Hepatocyte (in vitro differentiated cells): ENCODE data around the gene TRHDE. TPM values are rescaled to one million over a fixed set of nuclear protein-coding genes. Genes with fewer than 3 reads are reported as not detected.

ENCODE experiments used
- DNase-seq: peaks from one replicate; pipeline ENCODE4 v3.0.0-alpha.2; 2016; ENCODE audit warnings: low spot score
- H2AFZ ChIP-seq: fragments of 200-600 bp; sonication (generic); 2 replicates; pipeline ENCODE4 v1.6.0; 2016; ENCODE audit warnings: antibody characterized with exemption, mild to moderate bottlenecking
- H3K27ac ChIP-seq: fragments of 200-600 bp; sonication (generic); 2 replicates; pipeline ENCODE4 v1.5.1; 2016; ENCODE audit warnings: mild to moderate bottlenecking
- H3K27me3 ChIP-seq: fragments of 200-600 bp; sonication (generic); 2 replicates; pipeline ENCODE4 v1.6.1; 2016
- H3K36me3 ChIP-seq: fragments of 200-600 bp; sonication (generic); replicated peaks from 2 replicates; pipeline ENCODE4 v1.5.1; 2016; ENCODE audit warnings: low read depth; ENCODE audit not compliant: insufficient read depth
- H3K4me1 ChIP-seq: fragments of 200-600 bp; sonication (generic); 2 replicates; pipeline ENCODE4 v1.5.1; 2016; ENCODE audit warnings: mild to moderate bottlenecking, moderate library complexity; ENCODE audit not compliant: insufficient read depth
- H3K4me2 ChIP-seq: fragments of 200-600 bp; sonication (generic); 2 replicates; pipeline ENCODE4 v1.6.0; 2016
- H3K4me3 ChIP-seq: fragments of 200-600 bp; sonication (generic); 2 replicates; pipeline ENCODE4 v1.5.1; 2016; ENCODE audit warnings: mild to moderate bottlenecking
- H3K79me2 ChIP-seq: fragments of 200-600 bp; sonication (generic); 2 replicates; pipeline ENCODE4 v1.6.0; 2017; ENCODE audit warnings: mild to moderate bottlenecking
- H3K9me2 ChIP-seq: fragments of 200-600 bp; sonication (generic); replicated peaks from 2 replicates; pipeline ENCODE4 v1.6.0; 2017; ENCODE audit warnings: mild to moderate bottlenecking; ENCODE audit not compliant: insufficient read depth
- H3K9me3 ChIP-seq: fragments of 200-600 bp; sonication (generic); 2 replicates; pipeline ENCODE4 v1.5.1; 2016; ENCODE audit warnings: low read depth, mild to moderate bottlenecking
- H4K20me1 ChIP-seq: fragments of 200-600 bp; sonication (generic); 2 replicates; pipeline ENCODE4 v1.6.0; 2016; ENCODE audit warnings: mild to moderate bottlenecking; ENCODE audit not compliant: insufficient read depth, poor library complexity, severe bottlenecking
- EZH2 ChIP-seq: fragments of 200-600 bp; sonication (generic); IDR thresholded peaks from 2 replicates; pipeline ENCODE4 v1.6.1; 2016; ENCODE audit warnings: antibody characterized with exemption, mild to moderate bottlenecking, borderline replicate concordance
- EZH2phosphoT487 ChIP-seq: fragments of 200-600 bp; sonication (generic); IDR thresholded peaks from one replicate; pipeline ENCODE4 v1.6.1; 2018; ENCODE audit warnings: antibody characterized with exemption, mild to moderate bottlenecking, low read depth, moderate library complexity; ENCODE audit not compliant: unreplicated experiment, severe bottlenecking
- WGBS: methylation state at CpG from one replicate; pipeline ENCODE4 v1.1.6; 2016; ENCODE audit warnings: low lambda C conversion rate; ENCODE audit errors: missing lambda C conversion rate; 5-methylcytosine and 5-hydroxymethylcytosine counted together
- polyA plus RNA-seq: library from polyadenylated mRNA; unstranded; fragments of >200 nt; fragmentation: Nextera tagmentation; extraction: Ambion mirVana; gene quantifications from 2 replicates; pipeline ENCODE4 v1.2.1, GENCODE V29; 2016
- total RNA-seq: library from RNA; depleted of rRNA; stranded (reverse); fragments of >200 nt; gene quantifications from 2 replicates; pipeline ENCODE4 v1.2.3, GENCODE V29; 2014
- TF ChIP-seq, protein P1 (sequence below): fragments of 200-600 bp; sonication (generic); IDR thresholded peaks from 2 replicates; pipeline ENCODE4 v1.5.1; 2016; ENCODE audit warnings: antibody characterized with exemption, mild to moderate bottlenecking; ENCODE audit not compliant: poor library complexity

The TRHDE gene
- total and polyA plus RNA-seq, 2 experiments from 2014 or later = 1.3 to 5.0 TPM

DNA sequence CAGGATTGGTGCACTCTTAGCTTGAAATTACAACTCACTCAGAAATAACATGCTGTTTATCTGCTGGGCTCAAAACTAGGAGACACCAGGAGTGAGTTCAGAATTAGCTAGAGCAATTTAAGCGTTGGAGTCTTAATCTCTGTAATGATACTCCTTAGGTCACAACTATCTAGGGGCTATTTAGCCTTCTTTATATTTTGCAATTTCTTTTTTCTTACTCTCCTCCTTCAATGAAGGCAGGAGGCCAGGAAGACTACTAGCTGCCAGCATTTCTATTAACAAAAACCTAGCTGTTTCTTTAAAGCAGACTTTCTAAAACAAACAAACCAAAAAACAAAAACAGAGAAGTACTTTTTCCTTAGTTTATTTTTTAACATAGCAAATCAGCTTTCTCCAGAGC is 226.2 kb downstream of the TRHDE start:
- Histone ChIP-seq H3K4me3 (no peak overlapping the region), H2AFZ (no peak overlapping the region), H3K36me3 (no peaks in the 10 kb centered on the region), H4K20me1 (no peaks in the 10 kb centered on the region), H3K9me2 (no peaks in the 10 kb centered on the region), H3K27me3 (no peaks in the 10 kb centered on the region), H3K4me1 (no peaks in the 10 kb centered on the region), H3K27ac (no peak overlapping the region), H3K4me2 (no peak overlapping the region), H3K9me3 (no peaks in the 10 kb centered on the region), H3K79me2 (no peaks in the 10 kb centered on the region)
- WGBS = 80% methylated on average over 1 of the region's 1 CpG
- no peak for DNase-seq
- TF ChIP-seq EZH2phosphoT487 (no peak), EZH2 (no peak)
- TF ChIP-seq, protein P1, sequence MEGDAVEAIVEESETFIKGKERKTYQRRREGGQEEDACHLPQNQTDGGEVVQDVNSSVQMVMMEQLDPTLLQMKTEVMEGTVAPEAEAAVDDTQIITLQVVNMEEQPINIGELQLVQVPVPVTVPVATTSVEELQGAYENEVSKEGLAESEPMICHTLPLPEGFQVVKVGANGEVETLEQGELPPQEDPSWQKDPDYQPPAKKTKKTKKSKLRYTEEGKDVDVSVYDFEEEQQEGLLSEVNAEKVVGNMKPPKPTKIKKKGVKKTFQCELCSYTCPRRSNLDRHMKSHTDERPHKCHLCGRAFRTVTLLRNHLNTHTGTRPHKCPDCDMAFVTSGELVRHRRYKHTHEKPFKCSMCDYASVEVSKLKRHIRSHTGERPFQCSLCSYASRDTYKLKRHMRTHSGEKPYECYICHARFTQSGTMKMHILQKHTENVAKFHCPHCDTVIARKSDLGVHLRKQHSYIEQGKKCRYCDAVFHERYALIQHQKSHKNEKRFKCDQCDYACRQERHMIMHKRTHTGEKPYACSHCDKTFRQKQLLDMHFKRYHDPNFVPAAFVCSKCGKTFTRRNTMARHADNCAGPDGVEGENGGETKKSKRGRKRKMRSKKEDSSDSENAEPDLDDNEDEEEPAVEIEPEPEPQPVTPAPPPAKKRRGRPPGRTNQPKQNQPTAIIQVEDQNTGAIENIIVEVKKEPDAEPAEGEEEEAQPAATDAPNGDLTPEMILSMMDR = no peak

- no peak for TF ChIP-seq EZH2
- no peak for TF ChIP-seq EZH2phosphoT487
- TF ChIP-seq, protein P1 = no peak
- Histone ChIP-seq H2AFZ (no peak overlapping the region), H3K36me3 (no peaks in the 10 kb centered on the region), H4K20me1 (no peaks in the 10 kb centered on the region), H3K27ac (no peak overlapping the region), H3K79me2 (no peaks in the 10 kb centered on the region), H3K4me1 (no peaks in the 10 kb centered on the region), H3K4me3 (no peak overlapping the region), H3K4me2 (no peak overlapping the region), H3K27me3 (no peaks in the 10 kb centered on the region), H3K9me3 (no peaks in the 10 kb centered on the region), H3K9me2 (no peaks in the 10 kb centered on the region)
- WGBS = 90% methylated on average over 5 of the region's 5 CpGs
- DNase-seq = no peak
These were observed 227.1 kb downstream of the TRHDE start for GRCh38 chr12:72499244-72499643.

GRCh38 chr12:72502546-72502945 is 230.4 kb downstream of the TRHDE start:
- Histone ChIP-seq H3K79me2 (no peaks in the 10 kb centered on the region), H2AFZ (no peak overlapping the region), H3K27me3 (no peaks in the 10 kb centered on the region), H3K9me3 (no peaks in the 10 kb centered on the region), H3K4me2 (no peak overlapping the region), H3K4me3 (no peak overlapping the region), H4K20me1 (no peaks in the 10 kb centered on the region), H3K27ac (no peak overlapping the region), H3K36me3 (no peaks in the 10 kb centered on the region), H3K9me2 (no peaks in the 10 kb centered on the region), H3K4me1 (no peaks in the 10 kb centered on the region)
- WGBS = 89% methylated on average over 3 of the region's 3 CpGs
- TF ChIP-seq, protein P1 = no peak
- TF ChIP-seq EZH2phosphoT487 (no peak), EZH2 (no peak)
- no peak for DNase-seq

DNA sequence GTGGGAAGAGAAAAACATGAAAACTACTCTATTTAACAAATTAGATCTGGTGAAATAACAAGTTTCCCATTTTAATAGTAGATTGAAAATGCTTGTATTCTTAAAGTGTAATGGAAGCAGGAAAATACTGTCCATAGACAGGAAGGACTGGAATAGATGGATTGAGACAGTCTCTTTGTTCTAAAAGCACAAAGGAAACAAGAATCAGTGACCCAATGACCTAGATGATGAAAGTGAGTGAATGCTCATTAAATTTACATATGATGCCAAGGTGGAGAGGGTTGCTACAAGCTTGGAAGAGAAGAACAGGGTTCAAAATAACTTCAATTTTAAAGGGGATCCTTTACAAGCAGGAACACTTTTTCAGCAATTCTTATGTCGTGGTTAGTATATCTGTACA is 233.1 kb downstream of the TRHDE start:
- H3K27me3 ChIP-seq = no peaks in the 10 kb centered on the region
- H2AFZ ChIP-seq = no peak overlapping the region
- no peak overlapping the region for H3K27ac ChIP-seq
- no peaks in the 10 kb centered on the region for H3K9me2 ChIP-seq
- H3K4me3 ChIP-seq = no peak overlapping the region
- no peaks in the 10 kb centered on the region for H3K9me3 ChIP-seq
- DNase-seq = no peak
- H3K79me2 ChIP-seq = no peaks in the 10 kb centered on the region
- no peak overlapping the region for H3K4me2 ChIP-seq
- no peak for TF ChIP-seq EZH2phosphoT487
- TF ChIP-seq, protein P1 = no peak
- TF ChIP-seq EZH2 = no peak
- peaks cover 4% of the 10 kb centered on the region for H3K4me1 ChIP-seq
- no peaks in the 10 kb centered on the region for H3K36me3 ChIP-seq
- WGBS = 93% methylated on average over 1 of the region's 1 CpG
- no peaks in the 10 kb centered on the region for H4K20me1 ChIP-seq
